Measurements from ENCODE around the gene PLEKHA6.

GRCh38 chr1:204356997-204357396, 2.7 kb downstream of the PLEKHA6 start:
- TF ChIP-seq EP300 (conservative IDR thresholded peaks at IDR 0.05; ENCODE audit: poor library complexity, severe bottlenecking) = no peak
- TF ChIP-seq, protein P1, sequence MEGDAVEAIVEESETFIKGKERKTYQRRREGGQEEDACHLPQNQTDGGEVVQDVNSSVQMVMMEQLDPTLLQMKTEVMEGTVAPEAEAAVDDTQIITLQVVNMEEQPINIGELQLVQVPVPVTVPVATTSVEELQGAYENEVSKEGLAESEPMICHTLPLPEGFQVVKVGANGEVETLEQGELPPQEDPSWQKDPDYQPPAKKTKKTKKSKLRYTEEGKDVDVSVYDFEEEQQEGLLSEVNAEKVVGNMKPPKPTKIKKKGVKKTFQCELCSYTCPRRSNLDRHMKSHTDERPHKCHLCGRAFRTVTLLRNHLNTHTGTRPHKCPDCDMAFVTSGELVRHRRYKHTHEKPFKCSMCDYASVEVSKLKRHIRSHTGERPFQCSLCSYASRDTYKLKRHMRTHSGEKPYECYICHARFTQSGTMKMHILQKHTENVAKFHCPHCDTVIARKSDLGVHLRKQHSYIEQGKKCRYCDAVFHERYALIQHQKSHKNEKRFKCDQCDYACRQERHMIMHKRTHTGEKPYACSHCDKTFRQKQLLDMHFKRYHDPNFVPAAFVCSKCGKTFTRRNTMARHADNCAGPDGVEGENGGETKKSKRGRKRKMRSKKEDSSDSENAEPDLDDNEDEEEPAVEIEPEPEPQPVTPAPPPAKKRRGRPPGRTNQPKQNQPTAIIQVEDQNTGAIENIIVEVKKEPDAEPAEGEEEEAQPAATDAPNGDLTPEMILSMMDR (IDR thresholded peaks at IDR 0.05; ENCODE audit: poor library complexity, severe bottlenecking) = no peak
- TF ChIP-seq POLR2AphosphoS5 (IDR thresholded peaks at IDR 0.05) = no peak
- TF ChIP-seq, protein P2, sequence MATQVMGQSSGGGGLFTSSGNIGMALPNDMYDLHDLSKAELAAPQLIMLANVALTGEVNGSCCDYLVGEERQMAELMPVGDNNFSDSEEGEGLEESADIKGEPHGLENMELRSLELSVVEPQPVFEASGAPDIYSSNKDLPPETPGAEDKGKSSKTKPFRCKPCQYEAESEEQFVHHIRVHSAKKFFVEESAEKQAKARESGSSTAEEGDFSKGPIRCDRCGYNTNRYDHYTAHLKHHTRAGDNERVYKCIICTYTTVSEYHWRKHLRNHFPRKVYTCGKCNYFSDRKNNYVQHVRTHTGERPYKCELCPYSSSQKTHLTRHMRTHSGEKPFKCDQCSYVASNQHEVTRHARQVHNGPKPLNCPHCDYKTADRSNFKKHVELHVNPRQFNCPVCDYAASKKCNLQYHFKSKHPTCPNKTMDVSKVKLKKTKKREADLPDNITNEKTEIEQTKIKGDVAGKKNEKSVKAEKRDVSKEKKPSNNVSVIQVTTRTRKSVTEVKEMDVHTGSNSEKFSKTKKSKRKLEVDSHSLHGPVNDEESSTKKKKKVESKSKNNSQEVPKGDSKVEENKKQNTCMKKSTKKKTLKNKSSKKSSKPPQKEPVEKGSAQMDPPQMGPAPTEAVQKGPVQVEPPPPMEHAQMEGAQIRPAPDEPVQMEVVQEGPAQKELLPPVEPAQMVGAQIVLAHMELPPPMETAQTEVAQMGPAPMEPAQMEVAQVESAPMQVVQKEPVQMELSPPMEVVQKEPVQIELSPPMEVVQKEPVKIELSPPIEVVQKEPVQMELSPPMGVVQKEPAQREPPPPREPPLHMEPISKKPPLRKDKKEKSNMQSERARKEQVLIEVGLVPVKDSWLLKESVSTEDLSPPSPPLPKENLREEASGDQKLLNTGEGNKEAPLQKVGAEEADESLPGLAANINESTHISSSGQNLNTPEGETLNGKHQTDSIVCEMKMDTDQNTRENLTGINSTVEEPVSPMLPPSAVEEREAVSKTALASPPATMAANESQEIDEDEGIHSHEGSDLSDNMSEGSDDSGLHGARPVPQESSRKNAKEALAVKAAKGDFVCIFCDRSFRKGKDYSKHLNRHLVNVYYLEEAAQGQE (IDR thresholded peaks at IDR 0.05; ENCODE audit: borderline replicate concordance) = no peak

Measured in neural cell (in vitro differentiated cells).